Measurements from ENCODE around the gene RXRB.

DNA sequence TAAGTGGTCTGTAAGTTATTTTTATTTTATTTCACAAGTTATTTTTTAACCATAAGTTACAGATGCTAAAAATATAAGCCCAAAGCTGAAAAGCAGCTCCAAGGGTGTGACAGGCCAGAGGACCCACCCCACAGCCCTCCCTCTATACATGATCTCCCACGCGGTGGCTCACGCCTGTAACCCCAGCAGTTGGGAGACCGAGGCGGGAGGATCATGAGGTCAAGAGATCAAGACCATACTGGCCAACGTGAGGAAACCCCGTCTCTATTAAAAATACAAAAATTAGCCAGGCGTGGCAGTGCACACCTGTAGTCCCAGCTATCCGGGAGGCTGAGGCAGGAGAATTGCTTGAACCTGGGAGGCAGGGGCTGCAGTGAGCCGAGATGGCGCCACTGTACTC is 40.4 kb downstream of the RXRB start:
- TF ChIP-seq, protein P1, sequence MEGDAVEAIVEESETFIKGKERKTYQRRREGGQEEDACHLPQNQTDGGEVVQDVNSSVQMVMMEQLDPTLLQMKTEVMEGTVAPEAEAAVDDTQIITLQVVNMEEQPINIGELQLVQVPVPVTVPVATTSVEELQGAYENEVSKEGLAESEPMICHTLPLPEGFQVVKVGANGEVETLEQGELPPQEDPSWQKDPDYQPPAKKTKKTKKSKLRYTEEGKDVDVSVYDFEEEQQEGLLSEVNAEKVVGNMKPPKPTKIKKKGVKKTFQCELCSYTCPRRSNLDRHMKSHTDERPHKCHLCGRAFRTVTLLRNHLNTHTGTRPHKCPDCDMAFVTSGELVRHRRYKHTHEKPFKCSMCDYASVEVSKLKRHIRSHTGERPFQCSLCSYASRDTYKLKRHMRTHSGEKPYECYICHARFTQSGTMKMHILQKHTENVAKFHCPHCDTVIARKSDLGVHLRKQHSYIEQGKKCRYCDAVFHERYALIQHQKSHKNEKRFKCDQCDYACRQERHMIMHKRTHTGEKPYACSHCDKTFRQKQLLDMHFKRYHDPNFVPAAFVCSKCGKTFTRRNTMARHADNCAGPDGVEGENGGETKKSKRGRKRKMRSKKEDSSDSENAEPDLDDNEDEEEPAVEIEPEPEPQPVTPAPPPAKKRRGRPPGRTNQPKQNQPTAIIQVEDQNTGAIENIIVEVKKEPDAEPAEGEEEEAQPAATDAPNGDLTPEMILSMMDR (IDR thresholded peaks at IDR 0.05 in 2 of 3, conservative IDR thresholded peaks at IDR 0.05 in 1 of 3; ENCODE audit: borderline replicate concordance in 1 of 3, insufficient read depth in 1 of 3, low read depth in 2 of 3, low read length in 2 of 3), result no peak
- TF ChIP-seq SIN3A (IDR thresholded peaks at IDR 0.05; ENCODE audit: low read depth) (no peak), POLR2AphosphoS5 (IDR thresholded peaks at IDR 0.05; ENCODE audit: low read depth, low read length) (no peak), EZH2 (IDR thresholded peaks at IDR 0.05) (no peak), EZH2phosphoT487 (IDR thresholded peaks at IDR 0.05; ENCODE audit: borderline replicate concordance) (no peak), POLR2A (IDR thresholded peaks at IDR 0.05; ENCODE audit: borderline replicate concordance, extremely low read depth, insufficient read depth, insufficient read length) (no peak), SP1 (IDR thresholded peaks at IDR 0.05; ENCODE audit: low read depth) (no peak)
- TF ChIP-seq, protein P2, sequence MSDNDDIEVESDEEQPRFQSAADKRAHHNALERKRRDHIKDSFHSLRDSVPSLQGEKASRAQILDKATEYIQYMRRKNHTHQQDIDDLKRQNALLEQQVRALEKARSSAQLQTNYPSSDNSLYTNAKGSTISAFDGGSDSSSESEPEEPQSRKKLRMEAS (IDR thresholded peaks at IDR 0.05), result no peak
- TF ChIP-seq, protein P3, sequence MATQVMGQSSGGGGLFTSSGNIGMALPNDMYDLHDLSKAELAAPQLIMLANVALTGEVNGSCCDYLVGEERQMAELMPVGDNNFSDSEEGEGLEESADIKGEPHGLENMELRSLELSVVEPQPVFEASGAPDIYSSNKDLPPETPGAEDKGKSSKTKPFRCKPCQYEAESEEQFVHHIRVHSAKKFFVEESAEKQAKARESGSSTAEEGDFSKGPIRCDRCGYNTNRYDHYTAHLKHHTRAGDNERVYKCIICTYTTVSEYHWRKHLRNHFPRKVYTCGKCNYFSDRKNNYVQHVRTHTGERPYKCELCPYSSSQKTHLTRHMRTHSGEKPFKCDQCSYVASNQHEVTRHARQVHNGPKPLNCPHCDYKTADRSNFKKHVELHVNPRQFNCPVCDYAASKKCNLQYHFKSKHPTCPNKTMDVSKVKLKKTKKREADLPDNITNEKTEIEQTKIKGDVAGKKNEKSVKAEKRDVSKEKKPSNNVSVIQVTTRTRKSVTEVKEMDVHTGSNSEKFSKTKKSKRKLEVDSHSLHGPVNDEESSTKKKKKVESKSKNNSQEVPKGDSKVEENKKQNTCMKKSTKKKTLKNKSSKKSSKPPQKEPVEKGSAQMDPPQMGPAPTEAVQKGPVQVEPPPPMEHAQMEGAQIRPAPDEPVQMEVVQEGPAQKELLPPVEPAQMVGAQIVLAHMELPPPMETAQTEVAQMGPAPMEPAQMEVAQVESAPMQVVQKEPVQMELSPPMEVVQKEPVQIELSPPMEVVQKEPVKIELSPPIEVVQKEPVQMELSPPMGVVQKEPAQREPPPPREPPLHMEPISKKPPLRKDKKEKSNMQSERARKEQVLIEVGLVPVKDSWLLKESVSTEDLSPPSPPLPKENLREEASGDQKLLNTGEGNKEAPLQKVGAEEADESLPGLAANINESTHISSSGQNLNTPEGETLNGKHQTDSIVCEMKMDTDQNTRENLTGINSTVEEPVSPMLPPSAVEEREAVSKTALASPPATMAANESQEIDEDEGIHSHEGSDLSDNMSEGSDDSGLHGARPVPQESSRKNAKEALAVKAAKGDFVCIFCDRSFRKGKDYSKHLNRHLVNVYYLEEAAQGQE (IDR thresholded peaks at IDR 0.05; ENCODE audit: low read depth), result no peak

All from HCT116 (cell line).